Activated CD4-positive, alpha-beta T cell treated with anti-CD3 and anti-CD28 coated beads, Interleukin-2, amount 10 ng/mL, durations not matched to agents 24 days and 14 days (primary cell): Measurements from ENCODE around the gene MACROD2. TPM values are rescaled to one million over a fixed set of nuclear protein-coding genes. Genes with fewer than 3 reads are reported as not detected.

ENCODE experiments used
- DNase-seq: peaks from one replicate; pipeline ENCODE4 v3.0.0; 2022
- H3K27ac Mint-ChIP-seq: one replicate; pipeline ENCODE4 v1.8.0; 2022; ENCODE audit warnings: mild to moderate bottlenecking, mixed read lengths
- H3K27me3 Mint-ChIP-seq: one replicate; pipeline ENCODE4 v1.8.0; 2022; ENCODE audit warnings: mixed read lengths
- H3K36me3 Mint-ChIP-seq: one replicate; pipeline ENCODE4 v1.8.0; 2022; ENCODE audit warnings: low read depth, mild to moderate bottlenecking, mixed read lengths
- H3K4me1 Mint-ChIP-seq: one replicate; pipeline ENCODE4 v1.8.0; 2021; ENCODE audit warnings: mixed read lengths
- H3K4me3 Mint-ChIP-seq: one replicate; pipeline ENCODE4 v1.8.0; 2022; ENCODE audit warnings: mild to moderate bottlenecking, moderate library complexity, mixed read lengths
- H3K9me3 Mint-ChIP-seq: one replicate; pipeline ENCODE4 v1.8.0; 2021; ENCODE audit warnings: mixed read lengths
- intact Hi-C: fragments of 100-400 bp; cut with micrococcal nuclease; formaldehyde crosslinking; loops from one replicate; pipeline ENCODE4 v1.15.1; 2023
- total RNA-seq: library from RNA; stranded (reverse); gene quantifications from 2 replicates; pipeline ENCODE4 v1.2.3, GENCODE V29; 2022

MACROD2 gene
- total RNA-seq, 1 donor from 2014 or later = not detected

GRCh38 chr20:14744723-14745122 is 749.4 kb downstream of the MACROD2 start:
- DNase-seq = no peak
- Mint-ChIP-seq H3K27ac (no peak overlapping the region), H3K4me1 (no peaks in the 10 kb centered on the region), H3K36me3 (no peaks in the 10 kb centered on the region), H3K4me3 (no peak overlapping the region), H3K9me3 (peaks cover 7% of the 10 kb centered on the region), H3K27me3 (no peaks in the 10 kb centered on the region)
- intact Hi-C loops = no loop called here

GRCh38 chr20:14745830-14746229 is 750.5 kb downstream of the MACROD2 start:
- Mint-ChIP-seq H3K36me3 (no peaks in the 10 kb centered on the region), H3K27ac (no peak overlapping the region), H3K27me3 (no peaks in the 10 kb centered on the region), H3K4me1 (no peaks in the 10 kb centered on the region), H3K9me3 (peaks cover 7% of the 10 kb centered on the region), H3K4me3 (no peak overlapping the region)
- intact Hi-C loops = no loop called here
- no peak for DNase-seq

- no peak overlapping the region for H3K27ac Mint-ChIP-seq
- intact Hi-C loops = no loop called here
- H3K36me3 Mint-ChIP-seq = no peaks in the 10 kb centered on the region
- DNase-seq = no peak
- H3K4me3 Mint-ChIP-seq = no peak overlapping the region
- no peaks in the 10 kb centered on the region for H3K4me1 Mint-ChIP-seq
- no peaks in the 10 kb centered on the region for H3K27me3 Mint-ChIP-seq
- H3K9me3 Mint-ChIP-seq = peaks cover 5% of the 10 kb centered on the region
Observed at GRCh38 chr20:14751191-14751590, 755.9 kb downstream of the MACROD2 start.

GRCh38 chr20:14757728-14758127 is 762.4 kb downstream of the MACROD2 start:
- H3K4me3 Mint-ChIP-seq = no peak overlapping the region
- no peak overlapping the region for H3K27ac Mint-ChIP-seq
- intact Hi-C loops = no loop called here
- no peaks in the 10 kb centered on the region for H3K36me3 Mint-ChIP-seq
- no peaks in the 10 kb centered on the region for H3K4me1 Mint-ChIP-seq
- no peaks in the 10 kb centered on the region for H3K27me3 Mint-ChIP-seq
- H3K9me3 Mint-ChIP-seq = peaks cover 12% of the 10 kb centered on the region
- no peak for DNase-seq

- Mint-ChIP-seq H3K4me1 (no peaks in the 10 kb centered on the region), H3K27me3 (no peaks in the 10 kb centered on the region), H3K27ac (no peak overlapping the region), H3K9me3 (peaks cover 12% of the 10 kb centered on the region), H3K36me3 (no peaks in the 10 kb centered on the region), H3K4me3 (no peak overlapping the region)
- no peak for DNase-seq
- intact Hi-C loops = no loop called here
Observed at GRCh38 chr20:14758356-14758755, 763.0 kb downstream of the MACROD2 start.

- no peaks in the 10 kb centered on the region for H3K36me3 Mint-ChIP-seq
- no peaks in the 10 kb centered on the region for H3K4me1 Mint-ChIP-seq
- no peak overlapping the region for H3K27ac Mint-ChIP-seq
- intact Hi-C loops = no loop called here
- H3K4me3 Mint-ChIP-seq = no peak overlapping the region
- H3K9me3 Mint-ChIP-seq = peaks cover 12% of the 10 kb centered on the region
- DNase-seq = no peak
- no peaks in the 10 kb centered on the region for H3K27me3 Mint-ChIP-seq
Observed at GRCh38 chr20:14759979-14760378, 764.7 kb downstream of the MACROD2 start.

GRCh38 chr20:14761903-14762302 is 766.6 kb downstream of the MACROD2 start:
- Mint-ChIP-seq H3K27ac (no peak overlapping the region), H3K36me3 (no peaks in the 10 kb centered on the region), H3K4me1 (no peaks in the 10 kb centered on the region), H3K27me3 (no peaks in the 10 kb centered on the region), H3K9me3 (peaks cover 13% of the 10 kb centered on the region), H3K4me3 (no peak overlapping the region)
- no peak for DNase-seq
- intact Hi-C loops = no loop called here

GRCh38 chr20:14764511-14765369 is 769.4 kb downstream of the MACROD2 start:
- DNase-seq = no peak
- H3K36me3 Mint-ChIP-seq = no peaks in the 10 kb centered on the region
- intact Hi-C loops = no loop called here
- H3K4me3 Mint-ChIP-seq = no peak overlapping the region
- H3K9me3 Mint-ChIP-seq = peaks cover 11% of the 10 kb centered on the region
- H3K27me3 Mint-ChIP-seq = no peaks in the 10 kb centered on the region
- H3K4me1 Mint-ChIP-seq = no peaks in the 10 kb centered on the region
- H3K27ac Mint-ChIP-seq = no peak overlapping the region

GRCh38 chr20:14765370-14765701 is 770.0 kb downstream of the MACROD2 start:
- H3K9me3 Mint-ChIP-seq = peaks cover 9% of the 10 kb centered on the region
- no peaks in the 10 kb centered on the region for H3K27me3 Mint-ChIP-seq

GRCh38 chr20:14773486-14773885 is 778.2 kb downstream of the MACROD2 start:
- Mint-ChIP-seq H3K36me3 (no peaks in the 10 kb centered on the region), H3K27me3 (no peaks in the 10 kb centered on the region), H3K4me1 (no peaks in the 10 kb centered on the region), H3K27ac (no peak overlapping the region), H3K9me3 (no peaks in the 10 kb centered on the region), H3K4me3 (no peak overlapping the region)
- DNase-seq = no peak
- intact Hi-C loops = no loop called here

More at GRCh38 chr20:14765370-14765701, 770.0 kb downstream of the MACROD2 start:
- no peak for DNase-seq
- Mint-ChIP-seq H3K36me3 (no peaks in the 10 kb centered on the region), H3K4me1 (no peaks in the 10 kb centered on the region), H3K27ac (no peak overlapping the region), H3K4me3 (no peak overlapping the region)
- intact Hi-C loops = no loop called here

- H3K4me1 Mint-ChIP-seq = no peaks in the 10 kb centered on the region
- no peak for DNase-seq
- H3K36me3 Mint-ChIP-seq = no peaks in the 10 kb centered on the region
- no peaks in the 10 kb centered on the region for H3K27me3 Mint-ChIP-seq
- no peak overlapping the region for H3K27ac Mint-ChIP-seq
- intact Hi-C loops = no loop called here
- no peak overlapping the region for H3K4me3 Mint-ChIP-seq
- H3K9me3 Mint-ChIP-seq = no peaks in the 10 kb centered on the region
Observed at GRCh38 chr20:14775778-14776177, 780.5 kb downstream of the MACROD2 start.

- Mint-ChIP-seq H3K4me1 (no peaks in the 10 kb centered on the region), H3K27me3 (no peaks in the 10 kb centered on the region), H3K36me3 (no peaks in the 10 kb centered on the region), H3K4me3 (no peak overlapping the region), H3K27ac (no peak overlapping the region), H3K9me3 (no peaks in the 10 kb centered on the region)
- no peak for DNase-seq
- intact Hi-C loops = no loop called here
Observed at GRCh38 chr20:14777591-14777990, 782.3 kb downstream of the MACROD2 start.

GRCh38 chr20:14778096-14778495 is 782.8 kb downstream of the MACROD2 start:
- no peaks in the 10 kb centered on the region for H3K36me3 Mint-ChIP-seq
- intact Hi-C loops = no loop called here
- H3K27ac Mint-ChIP-seq = no peak overlapping the region
- H3K4me1 Mint-ChIP-seq = no peaks in the 10 kb centered on the region
- H3K27me3 Mint-ChIP-seq = no peaks in the 10 kb centered on the region
- no peak overlapping the region for H3K4me3 Mint-ChIP-seq
- no peaks in the 10 kb centered on the region for H3K9me3 Mint-ChIP-seq
- DNase-seq = no peak

- Mint-ChIP-seq H3K4me3 (no peak overlapping the region), H3K27ac (no peak overlapping the region), H3K4me1 (no peaks in the 10 kb centered on the region), H3K27me3 (no peaks in the 10 kb centered on the region), H3K9me3 (no peaks in the 10 kb centered on the region), H3K36me3 (no peaks in the 10 kb centered on the region)
- no peak for DNase-seq
- intact Hi-C loops = no loop called here
Observed at GRCh38 chr20:14778875-14779274, 783.6 kb downstream of the MACROD2 start.

- no peak overlapping the region for H3K4me3 Mint-ChIP-seq
- H3K27me3 Mint-ChIP-seq = no peaks in the 10 kb centered on the region
- H3K36me3 Mint-ChIP-seq = no peaks in the 10 kb centered on the region
- peaks cover 3% of the 10 kb centered on the region for H3K9me3 Mint-ChIP-seq
- intact Hi-C loops = no loop called here
- DNase-seq = no peak
- no peaks in the 10 kb centered on the region for H3K4me1 Mint-ChIP-seq
- H3K27ac Mint-ChIP-seq = no peak overlapping the region
Observed at GRCh38 chr20:14780508-14780907, 785.2 kb downstream of the MACROD2 start.
